Activated T-cell treated with anti-CD3 and anti-CD28 coated beads, Interleukin-2, amount 50 U/mL, for 1 hour (primary cell): ENCODE data around the gene CDK5RAP3.

ENCODE experiments used
- DNase-seq: peaks from one replicate; pipeline ENCODE4 v3.0.0-alpha.2; 2020

CDK5RAP3 gene

GRCh38 chr17:47949197-47949759, 21.6 kb upstream of the CDK5RAP3 start:
- peak; percentile 78 for DNase-seq

- no peak for DNase-seq
Observed at GRCh38 chr17:47949946-47950345, 21.0 kb upstream of the CDK5RAP3 start.

GRCh38 chr17:47950448-47950847, 20.5 kb upstream of the CDK5RAP3 start:
- no peak for DNase-seq

- no peak for DNase-seq
Observed at GRCh38 chr17:47952171-47953021, 18.5 kb upstream of the CDK5RAP3 start.

- DNase-seq, result no peak
Observed at GRCh38 chr17:47953909-47954308, 17.0 kb upstream of the CDK5RAP3 start.

- DNase-seq, result no peak
Observed at GRCh38 chr17:47955497-47956461, 15.1 kb upstream of the CDK5RAP3 start.

- no peak for DNase-seq
Observed at GRCh38 chr17:47956791-47957590, 13.9 kb upstream of the CDK5RAP3 start.

- DNase-seq, result no peak
Observed at GRCh38 chr17:47957591-47958490, 13.1 kb upstream of the CDK5RAP3 start, which contains the start of gene PRR15L. Gene PRR15L, minus strand, starts transcription at chr17:47957883. Its CDS starts 4,649 bp downstream, at chr17:47953234.

- no peak for DNase-seq
Observed at GRCh38 chr17:47959825-47960655, 10.9 kb upstream of the CDK5RAP3 start.

- no peak for DNase-seq
Observed at GRCh38 chr17:47961406-47961805, 9.5 kb upstream of the CDK5RAP3 start.

- no peak for DNase-seq
Observed at GRCh38 chr17:47962901-47963300, 8.0 kb upstream of the CDK5RAP3 start.

GRCh38 chr17:47964856-47965255, 6.1 kb upstream of the CDK5RAP3 start:
- DNase-seq, result no peak

GRCh38 chr17:47966079-47966519, 4.8 kb upstream of the CDK5RAP3 start:
- no peak for DNase-seq

GRCh38 chr17:47967607-47968252, 3.2 kb upstream of the CDK5RAP3 start:
- no peak for DNase-seq

GRCh38 chr17:47968836-47969235, 2.1 kb upstream of the CDK5RAP3 start:
- DNase-seq, result no peak

- peak; percentile 23 for DNase-seq
Observed at GRCh38 chr17:47969930-47970724, 786 bp upstream of the CDK5RAP3 start.

GRCh38 chr17:47973541-47973940, 2.6 kb downstream of the CDK5RAP3 start:
- DNase-seq, result no peak

GRCh38 chr17:47975189-47975822, 4.4 kb downstream of the CDK5RAP3 start:
- no peak for DNase-seq
